Activated naive CD8-positive, alpha-beta T cell treated with anti-CD3 and anti-CD28 coated beads, Interleukin-2, amount 50 U/mL, for 16 hours (primary cell): ENCODE measurements around the gene CACNA1D.

Source experiments
- DNase-seq: peaks from one replicate; pipeline ENCODE4 v3.0.0-alpha.2; 2020; ENCODE audit warnings: low read depth, low spot score

The CACNA1D gene

DNA sequence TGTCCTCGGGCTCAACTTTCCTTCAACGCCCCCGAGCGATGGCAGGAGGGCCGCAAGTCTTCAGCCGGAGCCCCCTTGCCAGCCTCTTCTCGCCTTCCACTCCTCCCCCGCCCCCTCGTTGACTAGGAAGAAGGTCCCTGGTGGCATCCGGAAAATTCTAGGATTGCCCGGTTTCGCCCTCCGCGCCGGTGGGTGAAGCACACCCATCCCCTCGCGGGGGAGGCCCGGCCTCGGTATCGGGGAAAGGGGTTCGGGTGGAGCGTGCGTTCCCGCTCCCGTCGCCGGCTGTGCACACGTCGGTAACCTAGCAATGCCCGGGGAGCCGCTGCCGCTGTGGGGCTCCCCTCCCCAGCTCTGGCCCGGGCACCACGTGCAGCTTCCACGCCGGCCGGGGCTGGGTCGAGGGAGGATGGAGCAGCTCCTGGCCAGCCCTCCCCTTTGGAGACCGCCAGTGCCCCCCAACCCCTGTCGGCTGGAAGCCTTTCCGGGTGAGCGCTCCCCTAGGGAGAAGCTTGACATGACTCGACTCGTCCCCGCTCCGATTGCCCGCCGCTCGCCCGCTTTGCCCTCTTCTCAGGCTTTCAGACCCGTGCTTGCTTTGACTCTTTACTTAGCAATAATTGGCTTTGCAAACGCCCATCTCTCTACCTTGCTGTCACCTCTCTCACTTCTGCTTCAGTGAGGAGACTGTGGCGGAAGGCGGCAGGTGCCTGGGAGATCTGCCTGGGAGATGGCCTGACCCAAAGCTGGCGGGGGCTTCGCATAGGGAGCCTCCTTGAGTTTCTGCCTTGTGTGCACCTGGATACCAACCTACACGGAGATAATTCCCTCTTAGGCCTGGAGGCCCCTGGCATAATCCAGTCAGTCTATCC is 1.3 kb downstream of the CACNA1D start:
- DNase-seq, result no peak

DNA sequence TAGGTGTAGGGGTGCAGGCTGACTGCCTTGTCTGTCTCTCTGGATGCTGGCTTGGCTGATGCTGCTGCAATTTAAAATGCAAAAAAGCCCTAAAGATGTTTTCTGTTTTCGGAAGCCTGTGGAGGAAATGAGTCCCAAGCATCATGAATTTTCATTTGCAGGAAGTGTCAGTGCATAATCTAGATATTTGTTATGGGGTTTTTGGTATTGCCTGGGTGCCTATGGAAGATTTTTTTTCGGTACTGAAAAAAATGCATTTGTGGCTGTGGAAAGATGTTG is 1.9 kb downstream of the CACNA1D start:
- DNase-seq, result no peak

DNA sequence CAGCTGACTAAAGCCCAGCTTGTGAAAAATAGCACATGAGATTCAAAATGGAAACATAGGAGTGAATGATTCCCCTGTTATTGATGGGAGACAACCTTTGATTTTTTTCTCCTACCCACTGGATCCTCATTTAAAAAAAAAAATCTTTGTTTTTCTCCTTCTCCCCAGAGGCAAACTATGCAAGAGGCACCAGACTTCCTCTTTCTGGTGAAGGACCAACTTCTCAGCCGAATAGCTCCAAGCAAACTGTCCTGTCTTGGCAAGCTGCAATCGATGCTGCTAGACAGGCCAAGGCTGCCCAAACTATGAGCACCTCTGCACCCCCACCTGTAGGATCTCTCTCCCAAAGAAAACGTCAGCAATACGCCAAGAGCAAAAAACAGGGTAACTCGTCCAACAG is 2.6 kb downstream of the CACNA1D start:
- no peak for DNase-seq

DNA sequence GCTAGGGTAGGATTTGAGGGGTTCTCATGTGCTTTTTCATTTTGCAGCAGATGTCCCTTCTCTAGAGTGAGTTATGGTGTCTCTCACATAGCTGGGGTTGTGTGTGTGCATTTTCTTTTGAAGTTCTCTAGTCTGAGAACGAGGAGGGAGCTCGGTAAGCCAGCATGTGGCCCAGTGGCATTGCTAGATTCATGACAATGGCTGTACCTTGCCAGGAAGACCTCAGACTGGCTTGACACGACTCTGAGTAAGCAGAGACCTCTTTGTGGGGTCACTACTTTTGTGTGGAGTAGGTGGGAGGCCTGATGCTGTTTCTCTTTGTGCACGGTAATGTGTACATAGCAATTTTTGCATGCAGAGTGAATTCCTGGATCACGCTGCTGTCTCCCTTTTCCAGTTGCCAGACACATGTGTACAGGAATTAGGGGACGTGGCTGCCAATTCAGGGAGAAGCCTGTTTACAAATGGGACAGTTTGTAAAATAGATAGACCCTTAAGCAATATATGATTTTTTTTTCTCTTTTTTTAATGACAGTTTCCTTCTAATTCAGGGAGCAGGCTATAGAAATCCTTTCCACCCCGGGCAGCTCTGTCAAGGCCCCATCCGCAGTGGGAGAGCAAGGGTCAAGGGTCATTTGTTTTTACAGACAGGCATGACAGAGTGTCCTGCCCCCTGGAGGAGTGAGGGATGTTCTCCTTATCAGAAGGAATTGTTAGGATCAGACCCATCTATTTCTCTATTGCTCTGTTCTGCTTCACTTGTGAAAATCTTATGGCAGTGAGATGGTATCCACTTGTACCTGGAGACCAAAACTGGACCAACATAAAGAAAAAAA is 4.6 kb downstream of the CACNA1D start:
- no peak for DNase-seq

DNA sequence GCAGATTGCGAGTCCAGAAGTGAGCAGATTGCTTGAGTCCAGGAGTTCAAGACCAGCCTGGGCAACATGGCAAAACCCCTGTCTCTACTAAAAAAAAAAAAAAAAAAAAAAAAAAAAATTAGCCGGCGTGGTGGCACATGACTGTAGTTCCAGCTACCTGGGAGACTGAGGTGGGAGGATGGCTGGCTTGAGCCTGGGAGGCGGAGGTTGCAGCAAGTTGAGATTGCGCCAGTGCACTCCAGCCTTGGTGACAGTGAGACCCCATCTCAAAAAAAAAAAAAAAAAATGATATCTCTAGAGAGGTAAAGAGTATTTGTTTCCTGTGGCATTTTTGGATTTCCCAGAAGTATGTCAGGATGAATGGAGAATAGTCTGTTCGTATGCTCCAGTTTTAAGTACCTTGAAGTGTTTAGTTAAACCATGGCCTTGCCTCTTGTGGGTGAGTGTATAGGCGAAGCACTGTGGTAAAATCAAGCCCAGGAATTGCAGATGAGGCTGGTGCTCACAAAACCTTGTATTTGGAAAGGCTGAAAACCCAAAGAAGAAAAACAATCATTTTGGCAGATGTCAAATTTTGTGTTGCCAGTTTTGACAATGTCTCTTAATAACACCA is 5.9 kb downstream of the CACNA1D start:
- no peak for DNase-seq

DNA sequence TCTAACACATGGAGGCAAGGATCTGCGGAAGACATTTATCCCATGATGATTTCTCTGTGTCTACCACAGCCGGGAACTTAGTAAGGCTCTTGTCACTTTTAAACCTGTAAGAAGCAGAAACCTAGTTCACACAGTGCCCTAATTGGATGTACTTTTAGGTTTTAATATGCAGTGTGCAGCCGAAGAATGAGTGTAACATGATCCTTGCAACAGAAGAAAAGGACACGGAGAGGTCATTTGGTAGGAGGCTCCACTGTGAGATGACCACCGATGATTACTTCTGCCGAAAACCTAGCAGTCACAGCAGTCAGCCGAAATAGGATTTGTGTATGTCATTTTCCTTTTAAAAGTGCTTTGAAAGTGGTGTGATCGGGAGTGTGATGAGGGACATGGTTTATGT is 6.8 kb downstream of the CACNA1D start:
- no peak for DNase-seq

DNA sequence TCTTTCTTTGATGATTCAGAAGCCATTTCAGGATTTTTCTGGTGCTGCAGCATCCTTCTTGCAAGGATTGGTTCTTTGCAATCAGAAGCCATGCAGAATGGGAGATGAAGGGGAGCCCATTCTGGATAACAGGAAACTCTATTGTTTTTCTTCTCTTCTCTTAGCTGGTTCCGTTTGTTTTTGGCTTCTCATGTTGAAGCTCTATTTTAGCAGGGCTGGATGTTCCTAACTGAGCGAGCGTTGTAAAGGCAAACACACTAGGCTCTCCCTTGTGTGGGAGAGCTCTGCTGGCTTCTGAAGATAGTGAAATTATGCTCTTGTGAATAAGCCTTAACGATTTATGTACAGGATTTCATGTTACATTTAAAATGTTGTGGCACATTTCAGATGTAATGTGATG is 8.3 kb downstream of the CACNA1D start:
- no peak for DNase-seq

DNA sequence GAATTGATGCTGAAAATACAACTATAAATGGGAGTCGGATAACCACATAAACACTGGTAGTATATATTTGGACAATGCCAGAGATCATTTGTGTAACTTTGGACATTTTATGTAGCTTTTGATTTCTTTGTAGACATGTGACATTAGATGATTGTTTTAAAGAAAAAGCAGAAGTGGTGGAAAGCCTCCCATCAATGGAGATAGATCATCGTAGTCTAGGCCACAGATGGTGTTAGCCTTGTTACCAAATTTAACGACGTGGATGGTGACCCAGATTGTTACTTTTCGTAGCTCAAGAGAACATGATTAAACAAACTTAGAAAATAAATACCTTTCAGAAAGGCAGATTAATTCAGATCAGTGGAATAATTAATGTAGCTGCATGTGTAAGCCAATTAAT is 8.8 kb downstream of the CACNA1D start:
- no peak for DNase-seq

DNA sequence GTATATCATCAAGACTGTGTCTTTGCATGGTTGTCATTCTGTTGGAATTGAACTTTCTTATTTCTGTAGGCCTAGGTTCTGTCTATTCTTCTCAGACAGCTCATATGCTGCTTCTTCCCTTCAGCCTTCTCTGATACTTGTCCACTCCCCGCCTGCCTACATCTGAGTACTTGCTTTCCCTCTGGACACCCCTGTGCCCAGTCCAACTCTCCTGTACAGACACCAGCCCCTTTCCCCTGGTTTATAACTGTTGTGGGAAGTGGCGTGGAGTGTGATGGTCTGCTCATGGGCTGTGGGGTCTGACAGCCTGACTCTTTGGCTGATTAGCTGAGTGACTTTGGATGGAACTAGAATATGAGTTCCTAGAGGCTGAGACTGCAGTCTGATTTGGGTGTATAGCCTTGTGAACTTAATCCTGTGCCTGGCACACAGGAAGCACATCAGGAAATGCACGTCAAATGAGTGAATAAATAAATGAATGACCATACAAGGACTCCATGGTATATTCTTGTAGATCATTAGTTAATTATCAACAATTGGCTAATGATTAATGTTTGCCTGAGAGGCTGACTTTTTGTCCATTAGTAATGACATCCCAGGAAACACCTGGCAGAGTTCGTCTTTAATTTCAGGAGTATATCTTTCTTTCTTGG is 11.8 kb downstream of the CACNA1D start:
- DNase-seq, result no peak

DNA sequence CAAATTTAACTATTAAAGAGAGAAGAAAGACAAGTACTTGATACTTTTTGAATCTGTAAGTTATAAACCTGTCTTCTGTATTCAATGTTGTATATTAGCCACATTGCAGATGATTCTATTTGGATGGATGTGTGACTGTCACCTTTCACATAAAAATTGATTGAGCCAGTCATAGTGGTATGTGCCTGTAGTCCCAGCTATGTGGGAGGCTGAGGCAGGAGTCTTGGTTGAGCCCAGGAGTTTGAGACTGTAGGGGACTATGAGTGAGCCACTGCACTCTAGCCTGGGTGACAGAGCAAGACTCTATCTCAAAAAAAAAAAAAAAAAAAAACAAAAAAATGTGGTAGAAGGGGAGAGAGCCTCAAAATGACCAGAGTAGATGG is 12.3 kb downstream of the CACNA1D start:
- no peak for DNase-seq

DNA sequence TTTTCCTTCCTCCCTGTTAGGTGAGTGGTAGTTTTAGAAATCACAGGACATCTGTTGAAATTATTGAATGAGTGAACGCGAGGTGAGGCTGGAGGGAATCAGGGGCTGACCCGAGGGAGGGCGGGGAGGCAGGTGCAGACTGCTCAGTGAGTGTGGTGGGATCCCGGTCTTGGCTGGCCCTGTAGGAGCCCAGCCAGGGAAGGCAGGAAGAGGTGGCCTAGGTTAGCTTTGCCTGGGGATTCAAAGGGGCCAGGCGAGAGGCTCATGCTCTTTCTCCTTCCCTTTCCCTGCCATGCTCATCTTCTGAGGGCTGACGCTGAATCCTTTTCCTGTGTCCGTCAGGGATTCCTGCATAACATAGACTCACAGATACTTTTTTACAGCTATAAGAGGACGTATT is 15.1 kb downstream of the CACNA1D start:
- DNase-seq, result no peak

DNA sequence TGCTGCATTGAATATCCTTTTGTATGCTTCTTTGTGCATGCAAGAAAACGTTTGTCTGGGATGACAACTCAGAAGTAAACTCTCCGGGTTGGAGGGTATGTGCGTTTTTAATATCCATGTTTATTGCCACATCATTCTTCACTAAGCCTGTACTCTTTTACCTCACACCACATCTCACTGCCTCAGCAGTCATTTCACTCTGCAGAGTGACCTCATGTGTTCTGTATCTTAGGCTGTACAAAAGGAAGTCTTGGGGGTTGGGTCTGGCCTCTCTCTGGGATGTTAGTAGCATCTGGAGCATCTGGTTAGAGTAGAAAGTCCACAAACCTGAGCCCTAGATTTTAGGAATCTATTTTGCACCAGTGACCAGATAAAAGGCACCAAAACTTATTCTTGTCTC is 16.1 kb downstream of the CACNA1D start:
- DNase-seq, result no peak

DNA sequence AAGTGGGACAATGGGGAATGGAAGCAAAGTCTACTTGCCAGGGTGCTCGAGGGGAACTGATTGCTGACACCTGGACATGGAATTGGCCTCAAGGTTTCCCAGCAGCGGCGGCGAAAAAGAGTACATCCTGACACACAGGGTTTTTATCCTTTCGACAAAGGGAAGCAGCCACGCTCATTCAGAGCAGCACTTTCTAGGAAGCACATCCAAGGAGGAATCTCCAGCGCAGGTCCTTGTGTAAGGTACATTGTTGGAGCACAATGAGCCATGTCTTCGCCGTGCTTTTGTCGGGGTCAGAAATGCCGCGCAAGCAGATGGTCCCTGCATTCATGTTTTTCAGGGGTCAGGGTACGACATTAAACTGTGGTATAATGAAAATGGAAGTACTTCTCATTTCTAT is 16.8 kb downstream of the CACNA1D start:
- no peak for DNase-seq

DNA sequence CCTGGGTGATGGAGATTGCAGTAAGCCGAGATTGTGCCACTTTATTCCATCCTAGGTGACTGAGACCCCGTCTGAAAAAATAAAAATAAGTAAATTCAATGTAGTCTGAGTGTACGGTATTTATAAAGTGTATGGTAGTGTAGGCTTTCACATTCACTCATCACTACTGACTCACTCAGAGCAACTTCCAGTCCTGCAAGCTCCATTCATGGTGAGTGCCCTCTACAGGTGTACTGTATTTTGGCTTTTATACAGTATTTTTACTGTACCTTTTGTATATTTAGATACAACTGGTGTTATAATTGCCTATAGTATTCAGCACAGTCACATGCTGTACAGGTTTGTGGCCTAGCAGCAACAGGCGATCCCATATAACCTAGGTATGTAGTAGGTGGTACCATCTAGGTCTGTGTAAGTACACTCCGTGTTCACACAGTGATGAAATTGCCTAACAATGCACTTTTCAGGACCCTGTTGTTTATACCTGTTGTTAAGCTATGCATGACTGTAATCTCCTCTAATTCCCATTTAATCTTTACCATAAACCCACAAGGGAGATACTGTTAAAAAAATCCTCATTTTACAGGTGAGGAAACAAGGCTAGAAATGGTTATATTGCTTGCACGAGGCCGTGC is 19.3 kb downstream of the CACNA1D start:
- no peak for DNase-seq

DNA sequence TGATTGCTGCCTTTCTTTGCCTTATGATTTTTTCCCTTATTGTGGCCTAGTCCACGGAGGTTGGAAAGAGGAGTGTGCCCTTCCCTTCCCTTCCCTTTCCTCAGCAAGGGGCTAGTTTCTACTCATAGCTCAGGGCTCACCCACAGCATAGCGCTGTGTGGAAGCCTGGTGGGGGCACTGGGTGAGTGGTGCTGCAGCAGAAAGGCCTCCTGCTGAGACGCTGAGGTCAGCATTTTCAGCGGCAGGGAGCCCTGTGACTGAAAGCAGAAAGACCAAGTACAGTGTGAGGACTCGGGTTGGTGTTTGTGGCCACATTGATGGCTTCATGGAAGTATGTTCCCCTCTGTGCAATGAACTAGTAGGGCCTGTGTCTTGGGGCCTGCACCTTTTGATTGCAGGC is 21.9 kb downstream of the CACNA1D start:
- DNase-seq, result no peak

DNA sequence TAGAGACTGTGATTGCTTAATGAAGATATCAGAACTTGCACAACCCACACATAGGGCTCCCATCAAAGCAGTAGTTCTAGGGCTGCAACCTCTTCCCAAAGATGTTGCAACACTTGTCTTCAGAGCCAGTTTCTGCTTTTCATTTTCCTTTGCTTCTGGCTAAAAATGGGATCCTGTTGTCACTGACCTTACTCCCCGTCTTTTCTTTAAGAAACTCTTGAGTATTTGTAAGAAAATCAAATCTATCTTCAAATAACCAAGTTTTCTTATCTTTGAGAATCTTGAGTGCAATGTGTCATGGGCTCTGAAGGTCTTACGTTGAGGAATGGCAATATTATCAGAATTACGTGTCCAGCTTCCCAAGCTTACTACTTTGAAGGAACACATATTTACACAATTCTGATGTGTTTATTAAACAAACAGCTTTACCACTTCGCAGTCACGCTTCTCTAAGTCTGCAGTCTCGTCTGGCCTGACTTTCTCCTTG is 24.1 kb downstream of the CACNA1D start:
- no peak for DNase-seq

DNA sequence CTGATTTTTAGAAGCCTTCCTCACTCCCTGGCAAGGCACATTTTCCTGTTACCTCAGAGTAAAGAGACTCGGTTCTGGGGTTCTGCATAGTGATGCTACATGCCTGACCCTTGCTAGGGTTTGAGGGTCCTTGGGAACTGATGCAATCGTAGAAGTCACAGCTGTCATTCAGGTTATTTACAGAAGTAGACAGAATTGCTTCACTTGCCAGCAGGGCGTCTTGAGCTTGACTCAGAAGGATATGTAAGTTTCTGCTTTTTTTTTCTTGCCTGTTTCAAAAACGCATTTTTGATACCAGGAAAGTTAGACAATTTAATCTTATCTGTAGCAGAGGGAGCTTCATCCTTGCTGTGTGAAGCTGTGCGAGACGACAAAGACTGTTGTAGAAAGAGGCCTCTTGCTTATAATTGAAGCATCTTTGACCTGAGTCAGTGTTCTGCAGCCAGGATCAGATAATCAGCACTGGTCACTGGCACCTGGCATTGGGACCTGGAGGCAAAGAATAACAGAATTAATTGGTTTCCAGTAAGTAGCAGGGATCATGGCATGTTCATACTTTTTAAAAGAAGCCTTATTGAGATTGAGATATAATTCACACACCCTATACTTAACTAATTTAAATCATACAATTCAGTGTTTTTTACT is 24.8 kb downstream of the CACNA1D start:
- DNase-seq, result no peak

DNA sequence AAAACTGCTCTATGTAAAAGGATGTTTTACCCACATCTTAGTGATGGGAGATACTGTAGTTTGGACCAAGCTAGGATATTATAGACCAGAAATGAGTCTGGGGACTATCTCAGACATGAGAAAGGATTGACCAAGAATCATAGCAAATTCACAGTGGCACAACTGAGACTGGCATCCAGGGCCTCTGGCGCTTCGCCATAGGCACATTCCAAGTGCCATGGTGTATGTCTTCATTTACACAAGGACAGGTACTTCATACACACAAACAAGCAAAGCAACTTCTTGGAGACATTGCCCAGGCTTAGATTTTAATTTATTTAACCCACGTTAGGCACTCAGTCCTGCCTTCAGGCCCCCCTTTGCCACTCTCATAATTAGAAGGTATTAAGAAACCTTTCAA is 28.9 kb downstream of the CACNA1D start:
- no peak for DNase-seq

DNA sequence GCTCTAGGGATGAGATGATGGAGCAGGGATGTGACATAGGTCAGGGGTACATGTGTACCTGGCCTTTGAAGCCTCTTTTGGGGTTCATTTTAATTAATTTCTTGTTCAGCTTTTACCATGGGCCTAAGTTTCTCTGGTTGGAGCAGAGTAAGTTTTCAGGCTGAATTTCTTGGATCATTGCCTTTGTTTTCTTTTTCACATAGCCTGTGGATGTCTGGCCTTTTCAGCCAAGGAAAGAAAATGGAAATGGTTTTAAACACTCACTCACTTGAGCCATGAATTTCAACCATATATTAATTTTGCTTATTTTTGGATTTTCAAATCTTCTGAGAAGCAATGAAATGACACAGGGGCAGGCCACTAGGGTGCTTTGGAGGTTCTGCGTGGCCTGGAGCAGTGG is 30.2 kb downstream of the CACNA1D start:
- DNase-seq, result no peak

DNA sequence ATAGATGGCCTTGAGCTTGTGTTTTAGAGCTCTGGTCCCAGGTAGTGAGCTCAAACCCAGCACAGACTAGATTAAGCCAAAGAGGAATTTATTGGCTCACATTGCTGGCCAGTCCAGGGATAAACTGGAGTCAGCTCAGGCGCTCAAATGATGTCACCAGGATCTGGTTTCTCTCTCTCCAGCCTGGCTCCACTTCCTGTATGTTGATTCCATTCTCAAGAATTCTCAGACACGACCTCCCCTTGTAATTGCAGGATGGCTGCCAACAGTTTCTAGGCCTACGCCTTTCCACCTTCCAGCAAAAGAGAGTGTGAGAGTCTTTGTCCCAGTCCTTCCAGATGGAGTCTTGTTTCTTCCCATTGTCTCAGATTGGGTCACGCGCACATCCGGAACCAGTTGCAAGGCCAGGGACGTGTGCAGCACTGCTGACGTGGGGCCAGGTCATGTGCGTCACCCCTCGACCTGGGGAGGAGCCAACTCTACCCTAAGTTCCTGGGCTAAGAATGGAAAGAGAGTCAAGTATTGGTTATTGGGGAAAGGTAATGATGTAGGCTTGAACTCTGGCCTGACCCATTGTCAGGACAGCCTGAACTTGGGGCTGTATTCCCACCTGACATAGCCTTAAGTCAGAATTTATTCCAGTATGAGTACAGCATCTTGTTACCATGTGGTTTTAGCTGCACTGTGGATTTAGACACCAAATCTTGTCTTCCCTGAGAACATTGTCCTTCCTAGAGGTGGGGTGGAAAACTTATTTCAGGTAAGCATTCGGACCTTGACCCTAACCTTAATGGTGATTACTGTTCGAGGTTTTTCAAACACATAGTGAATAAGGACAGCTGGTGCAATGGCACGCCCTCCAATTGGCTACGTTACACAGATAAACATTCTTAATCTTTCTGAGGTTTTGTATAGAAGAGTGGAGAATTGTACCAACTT is 31.6 kb downstream of the CACNA1D start:
- no peak for DNase-seq
